HS-27A (cell line): Measurements from ENCODE around the gene BRD1.

Source experiments
- DNase-seq: peaks from one replicate; pipeline ENCODE4 v3.0.0-alpha.2; 2012; ENCODE audit warnings: low read depth, missing footprints

The BRD1 gene

GRCh38 chr22:49753276-49753890 is 74.3 kb downstream of the BRD1 start:
- no peak for DNase-seq

- DNase-seq: no peak
Observed at GRCh38 chr22:49752598-49753091, 75.0 kb downstream of the BRD1 start.

GRCh38 chr22:49751966-49752597 is 75.6 kb downstream of the BRD1 start:
- no peak for DNase-seq

GRCh38 chr22:49751318-49751965 is 76.2 kb downstream of the BRD1 start:
- DNase-seq: no peak

- DNase-seq: no peak
Observed at GRCh38 chr22:49749885-49750510, 77.7 kb downstream of the BRD1 start.

GRCh38 chr22:49749227-49749626 is 78.4 kb downstream of the BRD1 start:
- no peak for DNase-seq

GRCh38 chr22:49748514-49748913 is 79.2 kb downstream of the BRD1 start:
- DNase-seq: no peak

GRCh38 chr22:49747716-49748115 is 80.0 kb downstream of the BRD1 start:
- no peak for DNase-seq

- no peak for DNase-seq
Observed at GRCh38 chr22:49747130-49747529, 80.5 kb downstream of the BRD1 start.

GRCh38 chr22:49746065-49746464 is 81.6 kb downstream of the BRD1 start:
- no peak for DNase-seq

- no peak for DNase-seq
Observed at GRCh38 chr22:49740242-49740641, 87.4 kb downstream of the BRD1 start.

GRCh38 chr22:49739138-49739537 is 88.5 kb downstream of the BRD1 start:
- DNase-seq: no peak

- no peak for DNase-seq
Observed at GRCh38 chr22:49738566-49738965, 89.1 kb downstream of the BRD1 start.

- DNase-seq: no peak
Observed at GRCh38 chr22:49738006-49738405, 89.7 kb downstream of the BRD1 start.

GRCh38 chr22:49737101-49737551 is 90.5 kb downstream of the BRD1 start:
- no peak for DNase-seq

- DNase-seq: no peak
Observed at GRCh38 chr22:49736538-49736937, 91.1 kb downstream of the BRD1 start.

- no peak for DNase-seq
Observed at GRCh38 chr22:49735901-49736421, 91.7 kb downstream of the BRD1 start.

- no peak for DNase-seq
Observed at GRCh38 chr22:49735411-49735900, 92.2 kb downstream of the BRD1 start.

- DNase-seq: no peak
Observed at GRCh38 chr22:49734882-49735281, 92.8 kb downstream of the BRD1 start.

- no peak for DNase-seq
Observed at GRCh38 chr22:49734390-49734789, 93.3 kb downstream of the BRD1 start.

- DNase-seq: no peak
Observed at GRCh38 chr22:49733631-49734030, 94.0 kb downstream of the BRD1 start.

- no peak for DNase-seq
Observed at GRCh38 chr22:49730656-49731055, 97.0 kb downstream of the BRD1 start.
